NOMO-1 treated with DMSO at 0.1 percent for 48 hours (cell line): ENCODE measurements around the gene CFAP410.

Source experiments
- DNase-seq: peaks from one replicate; lab custom pipeline; 2025; ENCODE audit not compliant: unreplicated experiment; lab: John Stamatoyannopoulos, UW

Gene CFAP410

GRCh38 chr21:44331650-44332307 is 7.4 kb downstream of the CFAP410 start:
- DNase-seq: no peak

- no peak for DNase-seq
Observed at GRCh38 chr21:44331209-44331608, 8.0 kb downstream of the CFAP410 start.

- no peak for DNase-seq
Observed at GRCh38 chr21:44330698-44331097, 8.5 kb downstream of the CFAP410 start.

GRCh38 chr21:44329971-44330681 is 9.1 kb downstream of the CFAP410 start:
- DNase-seq: no peak

- no peak for DNase-seq
Observed at GRCh38 chr21:44329086-44329889, 9.9 kb downstream of the CFAP410 start.

GRCh38 chr21:44328242-44328895 is 10.8 kb downstream of the CFAP410 start:
- DNase-seq: no peak

- no peak for DNase-seq
Observed at GRCh38 chr21:44327603-44327974, 11.6 kb downstream of the CFAP410 start.

GRCh38 chr21:44326716-44327602 is 12.2 kb downstream of the CFAP410 start:
- no peak for DNase-seq

- no peak for DNase-seq
Observed at GRCh38 chr21:44326272-44326647, 12.9 kb downstream of the CFAP410 start.

- DNase-seq: no peak
Observed at GRCh38 chr21:44325386-44326271, 13.6 kb downstream of the CFAP410 start.

GRCh38 chr21:44324854-44325107 is 14.4 kb downstream of the CFAP410 start:
- no peak for DNase-seq

- DNase-seq: no peak
Observed at GRCh38 chr21:44324106-44324853, 14.9 kb downstream of the CFAP410 start.

GRCh38 chr21:44323591-44323990 is 15.6 kb downstream of the CFAP410 start:
- no peak for DNase-seq

- DNase-seq: no peak
Observed at GRCh38 chr21:44322621-44323325, 16.4 kb downstream of the CFAP410 start.

GRCh38 chr21:44321846-44322450 is 17.2 kb downstream of the CFAP410 start:
- DNase-seq: no peak

- no peak for DNase-seq
Observed at GRCh38 chr21:44320847-44321246, 18.3 kb downstream of the CFAP410 start.

GRCh38 chr21:44319407-44320065 is 19.7 kb downstream of the CFAP410 start:
- no peak for DNase-seq
